ENCODE data around the gene MXRA7. TPM values are rescaled to one million over a fixed set of nuclear protein-coding genes. Genes with fewer than 3 reads are reported as not detected.

MXRA7 gene
- total and polyA plus RNA-seq, 3 donors from 2014 or later: 217 to 272 (median 253) TPM

DNA sequence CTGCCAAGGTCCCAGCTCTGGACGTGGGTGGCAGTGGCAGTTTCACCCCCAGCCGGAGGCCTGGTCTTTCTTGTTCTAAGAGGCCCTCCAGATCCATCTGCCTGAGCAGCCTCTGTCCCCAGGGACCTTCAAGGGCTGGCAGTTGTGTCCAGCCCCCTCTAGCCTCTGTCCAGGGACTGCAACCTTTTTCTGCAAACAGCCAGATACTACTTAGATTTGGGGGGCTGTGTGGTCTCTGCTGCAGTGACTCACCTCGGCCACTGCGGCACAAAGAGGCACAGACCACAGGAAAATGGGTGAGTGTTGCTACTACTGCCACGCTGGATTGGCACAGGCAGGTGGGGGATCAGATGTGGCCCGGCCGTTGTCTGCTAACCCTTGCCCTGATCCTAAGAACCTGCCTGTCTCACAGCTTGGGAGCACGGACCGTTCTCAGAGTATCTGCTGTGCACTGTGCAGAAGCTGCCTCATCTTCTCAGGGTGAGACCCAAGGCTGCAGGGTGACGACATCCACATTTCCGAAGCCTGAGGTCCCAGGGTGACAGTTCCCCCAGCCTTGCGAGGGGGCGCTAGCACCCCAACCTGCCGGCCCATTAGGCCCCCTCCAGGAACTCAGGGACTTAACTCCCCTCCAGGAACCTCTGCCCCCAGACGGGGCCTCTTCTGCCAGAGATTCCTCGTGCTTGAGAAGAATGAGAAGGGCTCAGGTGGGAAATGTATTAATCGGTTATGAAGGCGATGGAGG, 27.6 kb downstream of the MXRA7 start:
- 63 to 71% methylated on average over 9 to 18 of the region's 18 CpGs for WGBS, 2 donors
- Histone ChIP-seq H3K4me1 (peaks cover 62% of the 10 kb centered on the region), H3K27me3 (no peaks in the 10 kb centered on the region), H3K9me3 (no peaks in the 10 kb centered on the region), H3K36me3 (ENCODE audit: low read depth, missing control alignments) (no peaks in the 10 kb centered on the region), H3K27ac (peak overlapping the region; percentile 59 to 70), H3K4me3 (no peak overlapping the region)
- intact Hi-C loops (cut with DNase I; ENCODE audit: low total_unique reads): no loop called here
- TF ChIP-seq POLR2A (IDR thresholded peaks at IDR 0.05) (no peak), CTCF (IDR thresholded peaks at IDR 0.05) (no peak)
- no peak for DNase-seq

DNA sequence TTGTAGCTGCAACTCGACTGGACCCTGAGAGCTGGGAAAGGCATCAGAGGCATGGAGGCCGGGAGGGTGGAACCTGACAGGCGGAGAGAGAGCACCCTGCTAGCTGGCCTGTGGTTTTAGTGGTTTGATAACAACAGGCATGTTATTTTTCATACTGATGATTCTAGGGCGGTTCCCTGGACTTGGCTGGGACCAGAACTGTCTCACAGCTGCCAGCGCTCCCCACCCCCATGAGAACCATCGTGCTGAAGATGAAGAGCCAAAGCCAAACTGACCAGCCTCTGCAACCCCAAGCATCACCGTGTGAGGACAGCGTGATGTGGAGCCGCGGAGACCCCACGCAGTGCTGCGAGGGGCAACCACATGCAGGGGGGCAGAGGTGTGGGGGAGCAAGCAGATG, 28.5 kb downstream of the MXRA7 start:
- Histone ChIP-seq H3K4me1 (peaks cover 53% of the 10 kb centered on the region), H3K27ac (peak overlapping the region; percentile 59 to 70), H3K4me3 (no peak overlapping the region), H3K27me3 (no peaks in the 10 kb centered on the region), H3K36me3 (ENCODE audit: low read depth, missing control alignments) (no peaks in the 10 kb centered on the region), H3K9me3 (no peaks in the 10 kb centered on the region)
- 56 to 72% methylated on average over 12 of the region's 12 CpGs for WGBS, 2 donors
- no peak for TF ChIP-seq CTCF (IDR thresholded peaks at IDR 0.05)
- TF ChIP-seq POLR2A (IDR thresholded peaks at IDR 0.05): no peak
- intact Hi-C loops (cut with DNase I; ENCODE audit: low total_unique reads): no loop called here
- no peak for DNase-seq

DNA sequence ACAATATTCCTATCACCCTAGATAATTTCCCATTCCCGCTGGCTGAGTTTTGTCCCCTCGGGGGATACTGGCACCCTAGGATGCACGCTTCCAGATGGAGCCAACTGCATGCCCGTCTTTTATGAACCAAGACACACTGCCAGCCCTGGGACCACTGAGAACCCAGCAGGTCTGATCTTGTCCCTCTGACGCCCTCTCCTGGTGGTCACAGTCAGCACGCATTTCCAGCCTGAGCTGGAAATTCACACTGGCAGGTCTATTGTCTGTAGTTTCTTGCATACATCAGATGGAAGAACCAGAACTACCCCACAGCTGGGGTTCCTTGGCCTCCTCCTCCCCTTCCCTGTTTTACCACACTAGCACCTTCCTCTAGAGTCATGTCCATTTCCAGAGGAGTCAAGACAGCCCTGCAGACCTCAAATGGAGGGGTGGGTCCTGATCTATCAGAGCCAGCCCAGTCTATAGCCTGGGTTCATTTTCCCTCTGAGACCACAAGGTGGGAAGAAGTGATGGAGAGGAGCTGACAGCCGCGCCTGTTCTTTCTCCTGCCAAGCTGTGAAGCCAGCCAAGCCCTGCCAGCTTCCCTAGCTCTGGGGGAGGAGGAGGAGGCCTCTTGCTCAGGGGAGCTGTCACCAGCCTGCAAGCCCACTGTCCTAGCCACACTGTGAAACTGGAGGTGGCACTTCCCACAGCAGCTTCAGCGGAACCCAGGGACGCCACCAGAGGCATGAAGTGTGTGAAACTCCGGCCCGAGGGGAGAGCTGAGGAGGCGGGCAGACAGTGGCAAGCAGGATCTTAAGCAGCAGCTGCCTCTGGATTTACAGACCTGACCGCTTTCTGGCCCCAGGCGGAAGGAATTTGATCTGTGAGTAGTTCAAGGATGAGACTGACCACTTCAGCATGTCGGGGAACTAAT, 29.3 kb downstream of the MXRA7 start:
- DNase-seq: peak; percentile 87
- H3K27me3 ChIP-seq: no peaks in the 10 kb centered on the region
- intact Hi-C loops (cut with DNase I; ENCODE audit: low total_unique reads): no loop called here
- H3K27ac ChIP-seq: peak overlapping the region; percentile 59 to 70
- peaks cover 45% of the 10 kb centered on the region for H3K4me1 ChIP-seq
- no peak overlapping the region for H3K4me3 ChIP-seq
- TF ChIP-seq POLR2A (IDR thresholded peaks at IDR 0.05) (no peak), CTCF (IDR thresholded peaks at IDR 0.05) (peak; percentile 74 to 77 (median 77))
- WGBS, 2 donors: 40 to 53% methylated on average over 14 to 16 of the region's 16 CpGs
- no peaks in the 10 kb centered on the region for H3K36me3 ChIP-seq (ENCODE audit: low read depth, missing control alignments)
- H3K9me3 ChIP-seq: no peaks in the 10 kb centered on the region

DNA sequence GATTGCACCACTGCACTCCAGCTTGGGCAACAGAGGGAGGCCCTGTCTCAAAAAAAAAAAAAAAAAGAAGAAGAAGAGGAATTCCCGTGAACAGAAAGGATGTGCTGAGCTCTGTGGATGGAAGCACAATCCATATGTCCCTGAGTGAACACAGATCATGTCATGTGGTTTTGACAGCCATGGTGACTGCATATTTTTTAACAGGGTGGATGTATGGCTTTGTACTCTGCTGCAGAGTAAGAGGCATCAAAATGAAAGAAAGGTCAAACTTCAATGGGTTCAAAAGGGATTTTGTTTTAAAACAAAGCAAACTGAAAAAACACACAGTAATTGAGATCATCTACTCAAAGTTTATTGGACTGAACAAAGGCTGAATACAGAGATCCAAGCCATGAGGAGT, 31.5 kb downstream of the MXRA7 start:
- Histone ChIP-seq H3K4me3 (no peak overlapping the region), H3K27me3 (no peaks in the 10 kb centered on the region), H3K4me1 (peaks cover 32% of the 10 kb centered on the region), H3K36me3 (ENCODE audit: low read depth, missing control alignments) (no peaks in the 10 kb centered on the region), H3K9me3 (no peaks in the 10 kb centered on the region), H3K27ac (no peak overlapping the region)
- TF ChIP-seq CTCF (IDR thresholded peaks at IDR 0.05): no peak
- no peak for TF ChIP-seq POLR2A (IDR thresholded peaks at IDR 0.05)
- intact Hi-C loops (cut with DNase I; ENCODE audit: low total_unique reads): no loop called here
- 79 to 81% methylated on average over 1 of the region's 1 CpG for WGBS, 2 donors
- no peak for DNase-seq
